Amygdala (tissue), 56 donors: ENCODE data around the gene NMT2.
A peak's percentile ranks its signal among the peaks of the same experiment; 100 is the strongest.

ENCODE experiments used
- DNase-seq, 56 donors: peaks; one replicate each; lab custom pipeline; 2025; lab: John Stamatoyannopoulos, UW

NMT2 gene

DNA sequence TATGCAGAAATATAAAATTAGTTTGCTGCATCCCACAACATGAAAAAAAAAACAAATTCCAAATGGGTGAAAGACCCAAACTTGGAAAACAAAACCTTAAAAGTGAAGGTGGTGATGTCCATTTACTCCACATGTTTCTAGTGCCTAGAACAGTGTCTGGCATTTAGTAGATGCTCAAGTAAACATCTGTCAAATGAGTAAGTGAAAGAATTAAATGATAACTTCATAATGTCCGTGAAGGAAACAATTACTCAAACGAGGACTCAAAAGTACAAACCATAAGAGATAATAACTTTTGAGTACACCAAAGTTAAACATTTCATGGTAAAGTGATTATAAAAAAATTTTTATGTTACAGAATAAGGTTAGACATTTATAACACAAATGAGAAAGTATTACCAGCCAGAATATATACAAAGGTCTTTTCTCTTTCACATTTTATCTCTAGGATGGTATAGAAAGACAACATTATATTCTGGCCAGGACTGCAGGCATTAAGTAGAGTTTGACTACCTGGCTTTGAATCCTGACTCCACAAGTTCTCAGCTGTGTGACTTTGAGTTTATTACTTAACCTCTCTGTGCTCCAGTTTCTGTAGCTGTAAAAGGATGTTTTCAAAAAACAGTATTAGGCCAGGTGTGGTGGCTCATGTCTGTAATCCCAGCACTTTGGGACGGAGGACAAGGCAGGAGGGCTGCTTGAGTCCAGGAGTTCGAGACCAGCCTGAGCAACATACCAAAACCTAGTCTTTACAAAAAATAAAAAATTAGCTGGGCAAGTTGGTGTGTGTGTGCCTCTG lies 20.7 kb downstream of the NMT2 start:
- DNase-seq, result no peak

DNA sequence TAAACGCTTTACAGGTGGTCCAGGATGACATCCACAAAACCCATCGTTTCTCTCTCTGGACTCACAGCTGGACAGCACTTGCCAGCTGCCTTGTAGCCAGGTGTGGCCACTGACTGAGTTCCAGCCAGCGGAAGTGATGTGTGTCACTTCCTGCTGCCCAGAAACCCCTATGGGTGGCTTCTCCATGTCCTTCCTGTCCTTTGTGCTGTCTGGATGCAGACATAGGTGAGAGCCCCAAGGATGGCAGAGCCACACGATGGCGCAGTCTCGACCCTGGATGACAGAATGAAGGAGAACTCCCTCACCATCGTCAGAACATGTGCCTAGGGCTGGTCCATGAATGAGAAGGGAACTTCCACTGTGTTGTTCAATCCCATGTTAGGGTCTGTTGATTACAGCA lies 22.1 kb downstream of the NMT2 start:
- DNase-seq, result no peak

DNA sequence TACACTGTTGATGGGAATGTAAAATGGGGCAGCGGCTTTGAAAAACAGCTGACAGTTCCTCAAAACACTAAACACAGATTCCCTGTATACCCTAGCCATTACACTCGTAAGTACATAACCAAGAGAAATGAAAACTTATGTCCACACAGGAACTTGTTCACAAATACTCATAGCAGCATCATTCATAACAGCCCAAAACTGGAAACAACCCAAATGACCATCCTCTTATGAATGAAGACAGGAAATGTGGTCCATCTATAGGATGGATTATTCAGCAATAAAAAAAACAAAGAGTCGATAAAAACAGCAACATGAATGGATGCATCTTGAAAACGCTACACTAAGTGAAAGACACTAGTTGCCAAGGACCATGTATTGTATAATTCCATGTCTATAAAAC lies 23.7 kb downstream of the NMT2 start:
- no peak for DNase-seq

DNA sequence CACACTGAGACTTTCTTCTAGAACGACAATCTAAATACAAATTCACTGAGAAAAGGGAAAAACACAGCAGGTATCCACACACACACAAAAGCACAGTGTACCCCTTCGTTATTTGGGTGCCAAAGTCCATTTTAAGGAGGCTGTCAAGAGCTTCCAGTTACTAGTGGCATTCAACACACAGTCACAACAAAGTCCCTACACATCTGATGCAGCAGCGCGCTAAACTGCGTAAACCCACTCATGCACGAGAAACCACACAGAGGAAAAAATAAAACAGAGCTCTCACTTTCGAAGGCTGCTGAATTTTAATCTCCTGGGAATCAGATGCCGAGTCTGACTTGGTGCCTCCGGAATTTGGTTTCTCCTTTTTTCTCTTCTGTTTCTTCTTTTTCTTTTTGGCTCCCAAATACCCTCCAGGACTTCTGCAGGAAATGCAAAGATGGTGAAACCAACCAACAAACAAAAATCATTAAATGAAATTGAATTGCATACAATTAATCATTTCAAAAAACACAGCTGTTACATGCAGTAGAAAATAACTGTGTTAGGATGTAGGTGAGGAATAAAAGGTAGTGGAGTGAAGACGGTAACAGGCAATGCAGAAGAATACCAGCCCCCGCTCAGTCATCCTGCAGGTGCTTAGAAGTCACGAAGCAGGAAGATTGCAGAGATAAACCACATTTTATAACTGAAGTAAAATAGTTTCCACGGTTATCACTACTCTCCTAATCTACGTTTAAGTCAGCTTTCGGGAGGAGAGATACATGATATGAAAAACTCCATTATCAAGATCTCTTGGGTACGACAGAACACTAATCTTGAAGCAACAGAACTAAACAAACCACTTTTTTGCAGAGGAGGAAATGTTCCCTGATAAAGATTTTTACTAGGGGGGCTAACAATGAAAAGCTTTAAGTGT lies 27.1 kb downstream of the NMT2 start:
- DNase-seq, result peak in 16 of 56 donors; percentile 2 to 44 (median 8)

DNA sequence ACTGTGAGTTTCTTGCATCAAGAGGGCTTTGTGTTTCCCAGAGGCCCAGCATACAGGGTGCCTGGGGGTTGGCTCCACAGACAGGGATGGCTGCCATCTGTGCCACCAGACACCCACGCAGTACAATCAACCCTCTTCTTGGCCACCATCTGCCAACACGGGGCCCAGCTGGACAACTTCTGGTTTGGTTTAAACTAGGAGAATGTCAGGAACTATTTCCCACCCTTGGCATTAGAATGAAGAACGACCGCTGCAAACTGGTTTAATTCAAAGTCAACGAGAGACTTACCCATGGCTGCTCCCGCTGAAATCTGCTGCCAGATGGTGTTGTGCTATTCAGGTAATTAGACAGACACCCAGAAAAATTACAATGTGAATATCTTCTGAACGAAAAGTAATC lies 27.8 kb downstream of the NMT2 start:
- peak in 32 of 56 donors; percentile 2 to 59 (median 13) for DNase-seq

DNA sequence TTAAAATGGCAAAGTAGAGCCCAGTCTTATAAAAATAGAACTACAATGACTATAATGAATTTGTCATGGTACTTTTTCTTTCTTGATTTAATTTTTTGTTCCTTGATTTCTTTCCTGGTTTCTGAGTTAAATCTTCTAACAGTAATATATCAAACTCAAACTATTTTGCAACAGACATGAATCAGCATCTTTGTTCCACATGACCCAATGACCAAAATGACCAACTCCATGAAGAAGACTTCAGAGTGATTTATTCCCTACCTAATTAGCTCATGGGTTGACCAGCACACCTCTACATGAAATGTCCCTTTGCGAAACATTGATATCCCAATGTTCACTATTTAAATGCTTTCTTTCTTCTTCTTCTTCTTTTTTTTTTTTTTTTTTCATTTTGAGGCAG lies 30.9 kb downstream of the NMT2 start:
- no peak for DNase-seq

DNA sequence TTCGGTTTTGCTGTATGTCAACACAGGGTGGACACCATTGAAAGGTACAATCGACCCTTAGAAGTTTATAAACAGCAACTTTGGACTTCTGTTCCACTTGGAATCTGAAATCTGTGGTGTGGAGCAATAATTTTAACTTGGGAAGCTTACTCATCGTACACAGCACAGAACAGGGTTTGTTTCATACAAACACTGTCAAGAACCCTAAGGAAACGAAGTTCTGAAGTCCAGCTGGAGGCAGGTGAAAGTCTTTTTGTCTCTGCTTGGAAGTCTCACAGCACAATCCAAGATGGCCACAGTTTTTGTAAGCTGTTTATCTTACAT lies 31.5 kb downstream of the NMT2 start:
- no peak for DNase-seq

DNA sequence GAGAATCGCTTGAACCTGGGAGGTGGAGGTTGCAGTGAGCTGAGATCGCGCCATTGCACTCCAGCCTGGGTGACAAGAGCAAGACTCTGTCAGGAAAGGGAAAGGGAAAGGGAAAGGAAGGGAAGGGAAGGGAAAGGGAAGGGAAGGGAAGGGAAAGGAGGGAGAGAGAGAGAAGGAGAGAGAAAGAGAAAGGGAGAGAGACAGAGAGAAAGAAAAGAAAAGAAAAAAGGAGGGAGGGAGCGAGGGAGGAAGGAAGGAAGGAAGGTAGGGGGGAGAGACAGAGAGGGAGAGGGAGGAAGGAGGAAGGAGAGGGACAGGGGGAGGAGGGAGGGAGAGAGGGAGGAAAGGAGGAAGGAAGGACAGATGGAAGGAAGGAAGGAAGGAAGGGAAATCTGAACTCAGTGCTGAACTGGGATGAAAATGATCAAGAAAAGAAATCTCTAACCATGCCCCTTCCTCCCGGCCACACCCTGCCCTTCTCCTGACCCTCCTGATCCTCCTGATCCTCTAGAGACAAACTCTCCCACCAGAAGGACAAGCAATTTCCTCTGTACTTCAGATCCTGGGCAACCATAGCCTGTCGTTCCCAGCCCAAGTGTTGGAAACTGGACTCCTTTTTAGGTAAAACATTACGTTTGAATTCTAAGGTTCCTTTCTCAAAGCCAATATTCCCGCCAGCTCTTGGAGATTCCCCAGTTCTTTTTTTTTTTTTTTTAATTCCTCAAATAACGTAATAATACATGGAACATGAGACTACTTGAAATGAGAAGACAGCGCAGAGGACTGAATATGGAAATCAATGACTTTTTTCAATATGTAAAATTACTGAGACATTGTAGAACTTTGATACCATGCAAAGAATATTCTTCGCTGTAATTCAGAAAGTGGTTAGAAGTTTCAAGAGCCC lies 32.1 kb downstream of the NMT2 start:
- no peak for DNase-seq

DNA sequence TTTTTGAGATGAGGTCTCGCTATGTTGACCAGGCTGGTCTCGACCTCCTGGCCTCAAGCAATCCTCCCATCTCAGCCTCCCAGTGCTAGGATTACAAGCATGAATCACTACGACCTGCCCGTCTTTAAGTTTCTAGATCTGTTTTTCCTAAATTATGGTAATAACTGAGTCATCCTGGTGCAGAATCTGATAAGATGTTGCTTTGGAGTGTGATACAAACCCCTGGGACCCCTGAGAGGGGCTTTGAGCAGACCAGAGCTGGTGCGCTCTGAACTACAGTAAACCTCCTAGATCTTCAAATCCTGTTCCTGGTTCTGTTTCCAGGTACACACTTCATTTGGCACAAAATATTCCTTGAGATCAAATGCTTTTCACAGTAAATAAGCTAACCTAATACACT lies 37.2 kb downstream of the NMT2 start:
- DNase-seq, result no peak

DNA sequence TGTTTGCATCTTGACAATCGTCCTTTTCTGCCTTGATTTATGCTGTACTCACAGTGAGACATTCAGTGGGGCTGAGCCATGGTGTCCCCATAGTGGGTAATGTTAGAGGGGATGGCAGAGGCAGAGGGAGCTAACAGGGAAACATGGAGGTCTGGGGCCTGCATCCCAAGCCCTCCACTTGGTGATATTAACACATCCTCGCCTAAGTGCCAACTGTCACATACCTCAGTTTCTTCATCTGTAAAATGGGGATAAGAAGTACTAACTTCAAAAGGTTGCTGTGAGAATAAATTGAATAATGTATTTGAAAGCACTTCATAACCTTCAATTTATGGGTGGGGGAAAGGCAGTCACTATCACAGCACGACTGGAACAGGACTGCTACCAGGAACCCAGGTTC lies 43.6 kb downstream of the NMT2 start:
- no peak for DNase-seq

DNA sequence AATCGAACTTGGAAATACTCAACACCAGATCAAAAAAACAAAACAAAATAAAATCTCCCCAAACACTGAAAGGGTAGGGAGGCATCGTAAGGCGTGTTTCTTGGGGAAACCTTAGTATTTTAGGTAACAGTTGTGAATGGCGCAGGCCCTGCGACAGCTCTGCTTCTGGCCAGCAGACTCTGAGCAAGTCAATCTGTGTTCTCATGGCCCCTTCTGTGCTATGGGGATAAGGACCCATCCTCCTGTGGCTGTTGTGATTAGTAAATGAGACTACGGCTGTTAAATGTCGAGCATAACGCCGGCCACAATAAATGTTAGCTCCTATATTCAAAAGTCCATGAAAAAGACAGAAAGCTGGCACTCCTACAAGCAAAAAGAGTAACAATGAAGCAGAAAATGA lies 44.3 kb downstream of the NMT2 start:
- no peak for DNase-seq

DNA sequence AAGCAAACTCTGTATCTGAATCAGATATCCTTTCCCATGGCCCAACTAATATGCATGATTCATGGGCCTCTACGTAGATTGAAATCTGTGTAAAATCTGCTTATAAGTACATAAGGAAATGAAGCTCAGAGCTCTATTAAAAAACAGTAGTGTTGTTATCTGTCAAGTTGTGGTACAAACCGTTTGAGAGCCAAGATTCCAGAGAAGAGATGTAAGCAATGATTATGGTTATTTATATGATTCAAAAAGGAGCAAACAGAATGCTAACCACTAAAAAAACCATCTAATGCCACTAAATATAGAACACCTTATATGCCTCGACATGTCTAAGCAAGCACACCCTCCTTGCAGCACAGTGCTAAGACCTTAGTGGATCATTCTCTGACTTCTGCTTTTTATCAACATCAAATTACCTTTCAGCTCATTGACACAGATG lies 44.7 kb downstream of the NMT2 start:
- no peak for DNase-seq

DNA sequence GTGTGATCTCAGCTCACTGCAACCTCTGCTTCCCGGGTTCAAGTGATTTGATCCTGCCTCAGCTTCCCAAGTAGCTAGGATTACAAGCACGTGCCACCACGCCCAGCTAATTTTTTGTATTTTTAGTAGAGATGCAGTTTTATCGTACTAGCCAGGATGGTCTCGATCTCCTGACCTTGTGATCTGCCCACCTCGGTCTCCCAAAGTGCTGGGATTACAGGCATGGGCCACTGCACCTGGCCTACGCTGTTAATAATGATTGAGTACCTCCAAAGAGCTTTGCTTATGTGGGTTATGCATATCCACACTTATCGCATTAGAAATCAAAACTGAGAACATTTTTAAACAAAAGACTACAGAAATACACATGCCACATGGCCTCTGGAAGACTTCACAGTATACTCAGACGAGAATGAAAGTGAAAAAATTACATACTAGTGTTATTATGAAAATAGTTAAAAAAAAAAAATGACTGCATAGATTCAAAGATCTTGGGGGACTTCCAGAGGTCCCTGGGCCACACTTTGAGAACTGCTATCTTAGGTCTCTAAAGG lies 45.9 kb downstream of the NMT2 start:
- no peak for DNase-seq

DNA sequence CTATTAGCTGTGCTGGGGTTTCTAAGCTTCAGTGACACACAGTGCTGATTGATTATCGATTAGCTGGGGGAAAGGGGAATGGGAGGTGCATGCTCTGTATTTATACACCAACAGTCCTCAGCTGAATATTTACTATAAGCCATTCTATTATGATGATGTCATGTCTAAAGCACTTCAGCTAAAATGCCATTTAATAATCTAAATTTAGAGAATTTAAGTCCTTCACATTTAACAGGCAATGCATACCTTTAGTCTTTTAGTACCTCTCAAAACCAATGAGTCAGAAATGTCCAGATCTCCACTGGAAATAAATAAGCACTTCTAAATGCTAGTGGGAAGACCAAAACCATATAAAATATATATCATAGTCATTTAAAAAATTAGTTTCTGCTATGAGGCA lies 46.8 kb downstream of the NMT2 start:
- no peak for DNase-seq

DNA sequence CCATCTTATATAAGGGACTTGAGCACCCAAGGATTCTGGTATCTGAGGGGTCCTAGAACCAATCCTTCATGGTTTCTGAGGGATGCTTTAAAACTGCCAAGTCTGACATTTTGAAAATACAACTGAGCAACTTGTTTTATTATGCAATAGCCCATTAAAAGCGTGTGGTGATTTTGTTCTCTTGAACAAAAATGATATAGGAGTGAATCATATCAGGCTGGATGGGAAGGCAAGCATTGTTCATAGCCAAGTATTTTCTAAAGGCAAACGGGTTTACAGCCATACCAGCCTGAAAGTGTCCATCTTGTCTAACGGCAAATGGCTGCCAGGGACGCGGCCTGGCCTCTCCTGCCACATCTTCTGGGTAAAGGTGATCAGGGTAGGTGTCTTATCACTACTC lies 48.0 kb downstream of the NMT2 start:
- DNase-seq, result no peak

DNA sequence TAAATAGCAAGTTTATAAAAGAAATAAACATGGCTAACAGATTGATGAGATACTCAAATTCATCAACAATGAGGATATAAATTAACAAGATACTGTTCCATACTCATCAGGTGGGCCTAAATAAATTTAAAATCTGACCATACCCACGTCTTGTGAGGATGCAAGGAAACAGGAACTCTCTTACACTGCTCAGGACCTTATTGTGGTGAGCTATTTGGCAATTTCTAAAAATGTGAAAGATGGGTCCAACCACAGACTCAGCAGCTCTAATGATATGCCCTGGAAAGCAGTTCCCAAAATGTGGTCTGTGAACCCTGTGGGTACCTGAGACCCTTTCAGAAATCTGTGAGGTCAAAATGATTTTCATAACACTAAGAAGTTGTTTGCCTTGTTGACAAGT lies 49.9 kb downstream of the NMT2 start:
- no peak for DNase-seq

DNA sequence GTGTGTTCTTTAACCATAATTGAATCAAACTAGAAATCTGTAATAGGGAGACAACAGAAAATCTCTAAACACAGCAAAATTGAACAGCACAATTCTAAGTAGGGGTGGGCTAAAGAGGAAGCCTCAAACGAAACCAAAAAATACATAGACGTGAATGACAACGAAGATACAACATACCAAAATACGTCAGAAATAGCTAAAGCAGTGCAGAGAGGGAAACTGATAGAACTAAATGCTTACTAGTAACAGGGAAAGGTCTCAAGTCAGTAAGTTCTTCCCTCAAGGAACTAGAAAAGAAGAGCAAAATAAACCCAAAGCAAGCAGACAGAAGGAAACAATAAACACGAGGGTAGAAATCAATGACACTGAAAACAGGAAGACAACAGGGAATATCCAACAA lies 52.3 kb downstream of the NMT2 start:
- DNase-seq, result no peak

DNA sequence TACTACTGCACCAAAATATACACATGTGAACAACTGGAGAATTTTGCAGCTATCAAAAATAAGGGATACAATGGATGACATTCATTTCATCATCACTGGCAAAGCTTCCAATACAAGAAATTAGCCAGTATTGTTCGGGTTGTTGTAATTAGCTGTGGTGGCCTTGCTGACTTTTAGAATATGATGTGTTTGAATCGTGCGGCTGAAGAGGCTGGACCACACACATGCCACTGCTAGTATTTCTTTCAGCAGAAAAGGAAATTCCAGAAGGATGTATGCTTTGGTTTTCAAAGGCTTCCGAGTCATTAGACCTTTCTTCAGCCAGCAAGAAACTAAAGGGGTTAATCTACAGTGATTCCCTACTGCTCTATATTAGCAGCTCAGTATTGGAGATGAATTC lies 54.7 kb downstream of the NMT2 start:
- DNase-seq, result no peak

DNA sequence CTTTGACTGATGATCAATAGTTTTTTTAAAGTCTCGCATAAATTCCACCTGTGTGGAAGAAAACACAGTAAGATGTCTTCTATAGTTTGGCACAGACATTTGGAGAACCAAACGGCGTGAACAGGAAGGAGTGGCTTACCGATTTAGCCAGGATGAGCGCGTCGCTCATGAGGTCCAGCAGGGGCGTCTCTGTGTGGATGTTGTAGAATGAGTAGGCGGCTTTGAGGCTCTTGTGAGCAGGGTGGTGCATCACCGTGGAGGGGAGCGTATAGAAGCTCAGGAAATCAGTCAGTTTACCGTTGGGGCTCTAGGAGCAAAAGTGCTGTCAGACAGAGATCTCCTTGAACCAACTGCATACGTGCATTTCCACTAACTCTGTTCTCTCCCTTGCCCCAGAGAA lies 55.8 kb downstream of the NMT2 start:
- DNase-seq, result no peak

DNA sequence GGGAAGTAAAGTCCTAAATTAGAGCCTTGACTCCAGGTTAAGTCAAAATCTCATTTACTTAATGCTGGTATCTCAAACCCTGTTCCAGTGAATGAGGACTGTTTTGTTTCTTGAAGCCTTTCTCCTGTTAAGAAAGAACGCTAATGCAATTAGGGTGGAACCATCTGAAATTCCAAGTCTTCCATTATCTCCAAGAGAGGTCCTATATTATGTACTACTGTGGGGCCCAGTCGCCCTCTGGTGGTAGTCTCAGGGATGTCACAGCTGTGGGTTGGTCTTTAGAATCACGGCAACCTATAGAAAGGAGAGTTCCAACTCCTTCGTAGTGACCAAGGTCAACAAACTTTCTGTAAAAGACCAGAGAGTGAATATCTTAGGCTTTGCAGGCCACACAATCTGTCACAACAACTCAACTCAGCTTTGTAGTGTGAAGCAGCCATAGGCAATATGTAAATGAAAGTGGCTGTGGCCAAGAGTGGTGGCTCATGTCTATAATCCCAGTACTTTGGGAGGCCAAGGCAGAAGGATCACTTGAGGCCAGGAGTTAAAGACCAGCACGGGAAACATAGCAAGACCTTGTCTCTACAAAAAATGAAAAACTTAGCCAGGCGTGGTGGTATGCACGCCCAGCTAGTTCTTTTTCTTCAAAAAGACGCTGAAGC lies 62.0 kb downstream of the NMT2 start:
- DNase-seq, result peak in 34 of 56 donors; percentile 2 to 83 (median 25)
